GM12872 (cell line): ENCODE measurements around the gene SCN8A.
A peak's percentile ranks its signal among the peaks of the same experiment; 100 is the strongest.

Experiments used
- TF ChIP-seq, protein P1 (sequence below): IDR thresholded peaks from 3 replicates; pipeline ENCODE4 v1.5.1; 2011; ENCODE audit warnings: low read depth, mild to moderate bottlenecking, low read length, moderate library complexity; ENCODE audit not compliant: insufficient read depth

Gene SCN8A

DNA sequence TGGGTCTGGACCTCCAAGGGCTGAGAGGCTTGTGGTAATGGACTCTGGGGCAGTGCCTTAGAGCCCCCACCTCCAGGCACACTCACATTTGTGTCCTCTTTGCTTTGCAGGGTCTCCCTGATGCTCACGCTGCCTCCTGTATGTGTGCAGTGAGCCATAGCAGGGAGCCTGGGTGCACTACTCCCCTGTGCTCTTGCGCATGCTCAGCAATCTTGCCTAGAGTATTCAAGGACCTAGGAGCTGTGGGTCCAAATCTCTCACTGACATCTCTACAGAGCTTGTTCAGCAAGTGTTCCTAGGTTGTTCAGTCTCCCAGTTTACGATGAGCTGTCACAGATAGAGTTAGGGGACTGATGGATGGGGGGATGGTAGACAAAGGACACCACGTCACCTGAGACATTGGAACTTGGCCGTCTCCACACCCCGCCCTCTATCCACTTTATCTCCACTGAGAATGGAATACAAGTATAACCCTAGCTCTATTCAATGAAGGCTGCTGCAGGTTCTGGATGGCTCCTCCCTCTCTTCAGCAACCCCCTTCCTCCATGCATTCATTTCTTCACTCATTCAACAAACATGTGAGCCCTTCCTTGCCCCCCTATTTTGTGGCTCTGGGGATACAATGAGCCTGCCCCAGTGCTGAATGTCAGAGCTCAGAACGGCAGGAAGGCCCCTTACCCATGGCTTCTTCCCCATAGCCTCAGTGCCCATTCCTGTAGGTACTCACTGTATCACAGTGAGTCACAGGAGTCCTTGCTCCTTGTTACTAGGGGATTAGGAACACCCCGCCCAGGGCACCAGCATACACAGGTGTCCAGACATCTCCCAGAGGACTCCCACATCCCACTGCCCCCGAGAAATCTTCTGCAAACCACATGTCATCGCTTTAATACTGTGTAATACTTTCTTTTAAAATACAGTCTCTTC lies 226.3 kb downstream of the SCN8A start:
- TF ChIP-seq, protein P1, sequence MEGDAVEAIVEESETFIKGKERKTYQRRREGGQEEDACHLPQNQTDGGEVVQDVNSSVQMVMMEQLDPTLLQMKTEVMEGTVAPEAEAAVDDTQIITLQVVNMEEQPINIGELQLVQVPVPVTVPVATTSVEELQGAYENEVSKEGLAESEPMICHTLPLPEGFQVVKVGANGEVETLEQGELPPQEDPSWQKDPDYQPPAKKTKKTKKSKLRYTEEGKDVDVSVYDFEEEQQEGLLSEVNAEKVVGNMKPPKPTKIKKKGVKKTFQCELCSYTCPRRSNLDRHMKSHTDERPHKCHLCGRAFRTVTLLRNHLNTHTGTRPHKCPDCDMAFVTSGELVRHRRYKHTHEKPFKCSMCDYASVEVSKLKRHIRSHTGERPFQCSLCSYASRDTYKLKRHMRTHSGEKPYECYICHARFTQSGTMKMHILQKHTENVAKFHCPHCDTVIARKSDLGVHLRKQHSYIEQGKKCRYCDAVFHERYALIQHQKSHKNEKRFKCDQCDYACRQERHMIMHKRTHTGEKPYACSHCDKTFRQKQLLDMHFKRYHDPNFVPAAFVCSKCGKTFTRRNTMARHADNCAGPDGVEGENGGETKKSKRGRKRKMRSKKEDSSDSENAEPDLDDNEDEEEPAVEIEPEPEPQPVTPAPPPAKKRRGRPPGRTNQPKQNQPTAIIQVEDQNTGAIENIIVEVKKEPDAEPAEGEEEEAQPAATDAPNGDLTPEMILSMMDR, result no peak

- TF ChIP-seq, protein P1, result no peak
These were observed 227.1 kb downstream of the SCN8A start for GRCh38 chr12:51818086-51818485.

GRCh38 chr12:51818566-51819300 lies 227.7 kb downstream of the SCN8A start:
- TF ChIP-seq, protein P1, result no peak

- TF ChIP-seq, protein P1, result no peak
These were observed 228.9 kb downstream of the SCN8A start for GRCh38 chr12:51819736-51820525.

DNA sequence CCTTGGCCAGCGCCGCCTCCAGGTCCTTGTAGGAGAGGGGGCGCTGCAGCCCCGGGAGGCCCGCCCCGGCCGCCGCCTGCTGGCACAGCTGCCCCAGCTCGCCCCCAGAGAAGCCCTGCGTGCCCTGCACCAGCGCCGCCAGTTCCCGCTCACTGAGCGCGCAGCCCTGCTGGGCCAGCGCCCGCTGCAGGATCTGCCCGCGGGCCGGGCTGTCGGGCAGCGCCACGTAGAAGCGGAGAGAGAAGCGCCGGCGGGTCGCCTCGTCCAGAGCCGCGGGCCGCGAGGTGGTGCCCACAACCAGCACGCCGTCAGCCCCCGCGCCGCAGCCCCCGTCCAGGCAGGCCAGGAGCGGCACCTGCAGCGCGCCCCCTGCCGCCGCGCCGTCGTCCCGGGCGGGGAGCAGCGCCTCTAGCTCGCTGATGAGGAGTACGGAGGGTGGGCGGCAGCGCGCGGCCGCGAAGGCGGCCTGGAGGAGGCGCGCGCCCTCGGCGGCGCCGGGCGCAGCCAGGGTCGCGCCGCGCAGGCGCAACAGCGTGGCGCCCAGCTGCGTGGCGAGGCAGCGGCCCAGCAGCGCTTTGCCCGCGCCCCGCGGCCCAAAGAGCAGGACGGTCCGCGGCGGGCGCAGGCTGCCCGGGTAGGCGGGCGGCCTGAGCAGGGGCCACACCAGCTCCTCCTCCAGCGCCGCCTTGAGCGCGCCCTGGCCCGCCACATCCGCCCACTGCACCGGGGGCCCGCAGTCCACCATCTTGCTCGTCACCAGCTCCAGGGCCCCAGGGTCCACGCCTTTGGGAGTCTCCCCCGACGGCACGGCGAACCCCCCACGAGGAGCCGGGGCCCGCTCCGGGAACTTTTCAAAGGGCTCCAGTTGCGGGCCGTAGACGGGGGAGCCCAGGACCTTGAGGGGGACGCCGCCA lies 229.8 kb downstream of the SCN8A start:
- TF ChIP-seq, protein P1, result peak; percentile 24; the same call in 1 of the 3 replicates

DNA sequence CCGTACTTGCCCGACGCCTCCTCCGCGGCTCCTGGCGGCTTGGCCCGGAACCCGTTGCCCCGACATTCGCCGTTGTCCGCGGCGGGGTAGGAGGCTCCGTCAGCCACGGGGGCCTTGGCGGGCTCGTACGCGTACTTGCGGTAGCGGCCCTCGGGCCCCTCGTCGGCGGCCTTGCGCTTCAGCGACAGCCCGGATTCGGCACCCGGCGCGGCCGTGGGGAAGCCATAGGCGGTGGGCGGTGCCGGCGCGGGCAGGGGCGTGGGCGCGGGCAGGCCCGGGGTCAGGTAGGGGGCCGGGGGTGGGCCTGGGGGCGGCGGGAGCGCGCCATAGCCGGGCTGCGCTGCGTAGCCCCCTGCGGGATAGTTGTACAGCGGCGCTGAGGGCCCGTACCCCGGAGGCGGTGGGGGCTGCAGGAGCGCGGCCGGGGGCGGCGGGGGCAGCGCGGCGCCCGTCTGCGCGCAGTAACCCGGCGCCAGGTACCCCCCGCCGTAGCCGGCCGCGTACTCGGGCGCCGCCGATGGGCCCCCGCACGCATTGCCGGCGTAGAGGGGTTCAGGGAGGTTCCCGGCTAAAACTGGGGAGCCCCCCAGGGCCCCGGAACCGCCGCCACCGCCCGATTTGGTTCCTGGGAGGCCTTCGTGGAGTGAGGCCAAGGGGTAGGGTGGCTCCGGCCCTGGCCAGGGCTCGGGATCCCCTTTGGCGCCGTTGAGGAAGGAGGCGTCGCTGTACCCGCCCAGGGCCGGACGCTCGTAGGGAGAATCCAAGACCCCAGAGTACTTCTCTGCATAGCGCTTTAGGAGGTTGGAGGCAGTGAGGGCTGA lies 230.6 kb downstream of the SCN8A start:
- TF ChIP-seq, protein P1, result no peak
